GM19099 (cell line): ENCODE measurements around the gene PCNX1.

Experiments
- POLR2A ChIP-seq: IDR thresholded peaks from 3 replicates; pipeline ENCODE4 v1.6.1; 2011; ENCODE audit warnings: low read depth; ENCODE audit not compliant: insufficient read length; ENCODE audit errors: extremely low read depth

PCNX1 gene

DNA sequence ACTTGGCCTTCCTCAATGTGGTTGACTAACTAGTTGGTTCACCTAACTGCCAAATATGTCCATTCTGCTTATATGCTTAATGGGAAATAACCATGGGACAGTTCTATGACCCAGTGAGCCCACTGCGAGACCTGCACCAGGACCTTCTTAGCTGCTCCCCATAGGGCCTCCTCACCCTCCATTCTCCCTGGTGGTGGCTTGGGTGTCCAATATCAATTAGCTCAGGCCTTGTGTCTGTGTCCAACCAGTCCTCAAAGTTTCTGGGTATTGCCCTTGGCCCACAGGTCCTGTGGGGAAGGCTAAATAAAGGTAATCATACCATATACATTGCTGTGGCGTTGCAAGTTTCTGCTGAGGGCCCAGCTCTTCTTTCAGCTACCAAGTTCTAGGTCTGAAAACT is 228.2 kb downstream of the PCNX1 start:
- TF ChIP-seq POLR2A = no peak

DNA sequence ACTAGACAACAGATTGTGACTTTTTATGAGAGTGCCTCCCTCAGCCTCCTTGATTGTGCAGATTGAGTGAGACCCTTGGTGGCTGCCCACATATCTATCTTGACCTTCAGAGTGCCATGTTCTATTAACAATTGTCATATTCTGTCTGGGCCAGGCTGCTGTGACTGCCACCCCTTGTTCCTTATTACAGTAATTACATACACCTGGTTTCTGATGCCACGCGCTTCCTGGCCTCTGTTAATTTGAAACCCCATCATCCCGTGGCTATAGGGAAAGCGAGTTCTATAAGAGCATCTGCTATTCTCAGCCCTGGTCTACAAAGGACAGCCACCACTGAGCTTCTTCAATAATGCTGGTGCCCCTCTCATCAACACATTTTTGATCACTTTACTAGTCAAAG is 228.7 kb downstream of the PCNX1 start:
- no peak for TF ChIP-seq POLR2A

DNA sequence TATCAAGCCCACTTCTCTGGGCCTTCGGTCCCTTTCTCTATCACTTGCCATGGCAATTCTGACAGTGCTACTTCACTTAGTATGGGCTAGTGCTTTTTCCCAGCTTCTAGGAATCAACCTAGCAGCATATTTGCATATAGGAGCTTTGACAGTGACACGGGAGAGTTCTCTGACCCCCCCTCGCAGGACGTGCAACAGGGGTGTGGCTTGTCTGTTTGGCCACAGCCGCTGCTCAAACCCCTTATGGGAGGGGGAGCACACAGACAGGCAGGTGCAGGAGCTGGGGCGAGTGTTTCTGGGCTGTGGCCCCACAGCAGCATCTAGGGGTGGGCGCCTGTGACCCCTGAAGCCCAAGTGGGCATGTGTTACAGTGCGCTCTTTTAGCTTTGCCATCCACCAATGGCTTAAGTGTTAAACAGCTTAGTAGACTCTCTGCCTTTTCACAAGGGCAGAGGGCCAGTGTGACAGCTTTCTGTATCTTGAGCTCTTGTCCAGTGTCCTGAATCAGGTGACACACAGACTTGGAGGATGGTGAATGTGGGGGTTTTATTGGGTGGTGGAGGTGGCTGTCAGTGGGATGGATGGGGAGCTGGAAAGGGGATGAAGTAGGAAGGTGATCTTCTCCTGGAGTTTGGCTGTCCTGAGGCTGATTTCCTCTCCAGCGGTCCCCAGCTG is 229.3 kb downstream of the PCNX1 start:
- no peak for TF ChIP-seq POLR2A

- TF ChIP-seq POLR2A = no peak
Observed at GRCh38 chr14:71137536-71138447, 230.5 kb downstream of the PCNX1 start.

GRCh38 chr14:71138448-71139293 is 231.4 kb downstream of the PCNX1 start:
- TF ChIP-seq POLR2A = no peak

- no peak for TF ChIP-seq POLR2A
Observed at GRCh38 chr14:71139294-71139946, 232.2 kb downstream of the PCNX1 start.

- TF ChIP-seq POLR2A = no peak
Observed at GRCh38 chr14:71140157-71140556, 232.9 kb downstream of the PCNX1 start.

DNA sequence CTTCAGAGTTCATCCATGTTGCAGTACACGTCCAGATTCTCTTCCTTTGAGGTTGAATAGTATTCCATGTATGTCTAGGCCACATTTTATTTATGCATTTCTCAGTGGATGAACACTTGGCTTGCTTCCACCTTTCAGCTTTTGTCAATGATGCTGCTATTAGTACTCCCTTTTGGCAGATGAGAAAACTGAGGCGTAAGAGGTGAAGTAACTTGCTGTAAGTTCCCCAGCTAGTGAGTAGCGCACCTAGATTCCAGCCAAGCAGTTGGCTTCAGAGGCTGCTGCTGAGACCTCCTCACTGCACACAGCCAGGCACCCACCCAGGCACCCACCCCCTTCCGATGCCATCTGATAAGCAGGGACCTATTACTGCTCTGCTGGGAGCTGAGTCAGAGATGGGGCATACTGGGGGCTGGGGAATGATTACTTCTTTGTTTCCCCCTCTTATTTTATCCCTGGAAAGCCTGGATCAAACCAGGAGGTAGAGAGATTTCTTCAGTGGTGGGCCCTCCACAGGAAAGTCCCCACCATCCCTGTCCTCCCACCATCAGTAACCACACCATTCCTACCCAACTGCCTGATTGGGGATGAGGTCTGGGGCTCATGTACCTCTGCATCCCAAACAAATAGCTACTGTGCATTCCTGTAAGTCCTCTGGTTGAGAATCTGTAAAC is 234.6 kb downstream of the PCNX1 start:
- no peak for TF ChIP-seq POLR2A

DNA sequence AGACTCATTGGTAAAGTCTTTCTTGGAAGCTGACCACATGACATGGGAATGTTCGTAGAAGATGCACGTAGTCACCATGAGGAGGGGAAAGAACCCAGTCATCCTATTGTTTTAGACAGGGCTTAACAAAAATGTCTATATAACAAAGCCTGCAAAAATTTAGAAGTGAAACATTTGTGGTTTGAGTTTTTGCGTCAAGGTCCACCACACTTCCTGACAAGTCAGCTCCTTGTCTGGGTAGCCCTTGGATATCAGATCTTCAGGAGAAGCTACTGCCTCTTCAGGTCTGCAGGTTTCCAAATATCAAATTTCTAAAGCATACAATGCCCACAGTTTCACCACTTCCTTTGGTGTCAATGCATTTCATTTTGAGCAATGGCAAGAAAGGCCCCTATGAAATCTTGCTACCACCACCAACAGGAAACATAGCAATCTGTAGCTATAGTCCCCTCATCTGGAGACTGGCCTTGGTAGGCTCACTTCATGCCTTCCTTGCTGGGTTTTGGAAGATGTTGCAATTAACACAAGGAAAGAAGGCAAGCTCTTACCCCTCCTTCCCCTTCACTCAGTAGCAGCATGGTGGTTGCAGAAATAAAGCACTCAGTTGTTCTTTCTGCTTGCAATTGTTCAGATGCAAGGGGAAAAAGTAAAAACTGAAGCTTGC is 235.2 kb downstream of the PCNX1 start:
- TF ChIP-seq POLR2A = no peak

GRCh38 chr14:71143381-71144290 is 236.4 kb downstream of the PCNX1 start:
- TF ChIP-seq POLR2A = no peak

GRCh38 chr14:71148627-71149026 is 241.4 kb downstream of the PCNX1 start:
- no peak for TF ChIP-seq POLR2A

GRCh38 chr14:71150737-71151136 is 243.5 kb downstream of the PCNX1 start:
- no peak for TF ChIP-seq POLR2A

DNA sequence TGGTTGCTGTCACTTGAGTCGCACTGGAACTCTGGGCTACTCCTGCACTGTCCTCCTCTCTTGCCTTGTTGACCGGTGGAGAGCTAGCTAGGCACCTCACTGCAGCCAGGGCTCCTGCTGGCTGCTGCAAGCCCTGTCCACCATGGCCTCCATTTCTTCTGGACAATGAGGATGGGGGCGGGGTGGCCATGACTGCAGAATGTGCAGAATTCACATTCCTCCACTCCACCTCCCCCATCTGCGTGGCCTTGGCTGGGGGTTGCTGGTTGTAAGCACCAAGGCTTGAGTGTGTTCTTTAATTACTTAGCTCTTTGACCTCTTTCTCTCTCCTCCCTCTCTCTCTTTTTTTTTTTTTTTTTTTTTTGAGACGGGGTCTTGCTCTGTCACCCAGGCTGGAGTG is 248.5 kb downstream of the PCNX1 start:
- TF ChIP-seq POLR2A = no peak
